ENCODE data around the gene BCAR1.

- TF ChIP-seq, protein P1, sequence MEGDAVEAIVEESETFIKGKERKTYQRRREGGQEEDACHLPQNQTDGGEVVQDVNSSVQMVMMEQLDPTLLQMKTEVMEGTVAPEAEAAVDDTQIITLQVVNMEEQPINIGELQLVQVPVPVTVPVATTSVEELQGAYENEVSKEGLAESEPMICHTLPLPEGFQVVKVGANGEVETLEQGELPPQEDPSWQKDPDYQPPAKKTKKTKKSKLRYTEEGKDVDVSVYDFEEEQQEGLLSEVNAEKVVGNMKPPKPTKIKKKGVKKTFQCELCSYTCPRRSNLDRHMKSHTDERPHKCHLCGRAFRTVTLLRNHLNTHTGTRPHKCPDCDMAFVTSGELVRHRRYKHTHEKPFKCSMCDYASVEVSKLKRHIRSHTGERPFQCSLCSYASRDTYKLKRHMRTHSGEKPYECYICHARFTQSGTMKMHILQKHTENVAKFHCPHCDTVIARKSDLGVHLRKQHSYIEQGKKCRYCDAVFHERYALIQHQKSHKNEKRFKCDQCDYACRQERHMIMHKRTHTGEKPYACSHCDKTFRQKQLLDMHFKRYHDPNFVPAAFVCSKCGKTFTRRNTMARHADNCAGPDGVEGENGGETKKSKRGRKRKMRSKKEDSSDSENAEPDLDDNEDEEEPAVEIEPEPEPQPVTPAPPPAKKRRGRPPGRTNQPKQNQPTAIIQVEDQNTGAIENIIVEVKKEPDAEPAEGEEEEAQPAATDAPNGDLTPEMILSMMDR (IDR thresholded peaks at IDR 0.05), result no peak
- no peak for TF ChIP-seq ZFX (IDR thresholded peaks at IDR 0.05; ENCODE audit: borderline replicate concordance)
Measured at GRCh38 chr16:75217389-75217851, 34.0 kb downstream of the BCAR1 start.

Data from 22Rv1 (cell line).